ENCODE results near the gene MAGI1. TPM values are rescaled to one million over a fixed set of nuclear protein-coding genes. Genes with fewer than 3 reads are reported as not detected.

MAGI1 gene
- polyA plus RNA-seq, 1 of the 3 experiments (the other 2 are of a cell fraction) = 10.3 TPM

DNA sequence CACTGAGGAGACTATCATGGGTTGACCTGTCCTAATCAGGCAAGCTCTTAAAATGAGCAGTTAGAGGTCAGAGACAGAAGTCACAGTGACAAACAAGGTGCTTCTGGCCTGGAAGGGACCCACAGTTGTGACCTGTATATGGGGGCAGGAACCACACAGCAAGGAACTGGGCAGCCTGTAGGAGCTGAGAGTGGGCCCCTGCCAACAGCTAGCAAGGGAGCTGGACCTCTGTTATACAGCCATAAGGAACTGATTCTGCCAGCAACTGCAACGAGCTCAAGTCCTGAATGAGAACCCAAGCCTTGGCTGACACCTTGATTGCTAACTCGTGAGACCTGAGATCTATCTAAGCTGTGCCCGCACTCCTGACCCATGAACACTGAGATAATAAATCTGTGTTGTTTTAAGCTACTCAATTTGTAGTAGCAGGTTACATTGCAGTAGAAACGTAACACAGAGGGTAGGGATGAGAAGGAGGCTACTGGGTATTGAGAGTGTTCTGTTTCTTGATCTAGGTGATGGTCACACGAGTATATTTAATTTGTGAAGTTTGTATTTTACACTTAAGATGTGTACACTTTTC, 44.5 kb upstream of the MAGI1 start:
- no peak overlapping the region for H3K4me2 ChIP-seq
- ChIA-PET CTCF (no interaction called here), POLR2A (no interaction called here)
- H4K20me1 ChIP-seq (ENCODE audit: insufficient read depth) = no peaks in the 10 kb centered on the region
- no peaks in the 10 kb centered on the region for H3K9me3 ChIP-seq
- peaks cover 7% of the 10 kb centered on the region for H3F3A ChIP-seq (replicated peaks; ENCODE audit: insufficient read depth)
- H3K9me2 ChIP-seq = no peaks in the 10 kb centered on the region
- DNase-seq = no peak
- no peaks in the 10 kb centered on the region for H3K27me3 ChIP-seq (ENCODE audit: insufficient read depth)
- no peak overlapping the region for H3K9ac ChIP-seq
- no peak overlapping the region for H3K4me3 ChIP-seq (ENCODE audit: low read depth in 2 of 2, low read length in 1 of 2)
- no peak overlapping the region for H3K27ac ChIP-seq (ENCODE audit: low read depth in 2 of 2, low read length in 1 of 2)
- H3K36me3 ChIP-seq (replicated peaks in 1 of 2; ENCODE audit: control insufficient read depth in 1 of 2, insufficient read depth in 2 of 2, low read length in 1 of 2) = no peaks in the 10 kb centered on the region
- H3K4me1 ChIP-seq (ENCODE audit: control insufficient read depth in 1 of 2, insufficient read depth in 2 of 2, low read depth in 1 of 2, low read length in 1 of 2) = no peaks in the 10 kb centered on the region; a peak in 1 of 4 replicates
- no peaks in the 10 kb centered on the region for H3K79me2 ChIP-seq (ENCODE audit: insufficient read depth)
- H2AFZ ChIP-seq (ENCODE audit: low read depth) = no peak overlapping the region
- no peak for TF ChIP-seq SMC3 (IDR thresholded peaks at IDR 0.05; ENCODE audit: low read depth, low read length)
- no peak for TF ChIP-seq MEF2A (IDR thresholded peaks at IDR 0.05; ENCODE audit: borderline replicate concordance, low read depth)
- TF ChIP-seq RXRA (IDR thresholded peaks at IDR 0.05; ENCODE audit: borderline replicate concordance, low read depth) = no peak
- no peak for TF ChIP-seq GABPA (IDR thresholded peaks at IDR 0.05; ENCODE audit: low read depth)
- TF ChIP-seq YY1 (IDR thresholded peaks at IDR 0.05; ENCODE audit: low read depth) = no peak
- TF ChIP-seq, protein P1, sequence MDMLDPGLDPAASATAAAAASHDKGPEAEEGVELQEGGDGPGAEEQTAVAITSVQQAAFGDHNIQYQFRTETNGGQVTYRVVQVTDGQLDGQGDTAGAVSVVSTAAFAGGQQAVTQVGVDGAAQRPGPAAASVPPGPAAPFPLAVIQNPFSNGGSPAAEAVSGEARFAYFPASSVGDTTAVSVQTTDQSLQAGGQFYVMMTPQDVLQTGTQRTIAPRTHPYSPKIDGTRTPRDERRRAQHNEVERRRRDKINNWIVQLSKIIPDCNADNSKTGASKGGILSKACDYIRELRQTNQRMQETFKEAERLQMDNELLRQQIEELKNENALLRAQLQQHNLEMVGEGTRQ (IDR thresholded peaks at IDR 0.05; ENCODE audit: borderline replicate concordance, low read depth, low read length) = no peak
- no peak for TF ChIP-seq POLR2AphosphoS5 (IDR thresholded peaks at IDR 0.05; ENCODE audit: low read depth, low read length)
- TF ChIP-seq, protein P2, sequence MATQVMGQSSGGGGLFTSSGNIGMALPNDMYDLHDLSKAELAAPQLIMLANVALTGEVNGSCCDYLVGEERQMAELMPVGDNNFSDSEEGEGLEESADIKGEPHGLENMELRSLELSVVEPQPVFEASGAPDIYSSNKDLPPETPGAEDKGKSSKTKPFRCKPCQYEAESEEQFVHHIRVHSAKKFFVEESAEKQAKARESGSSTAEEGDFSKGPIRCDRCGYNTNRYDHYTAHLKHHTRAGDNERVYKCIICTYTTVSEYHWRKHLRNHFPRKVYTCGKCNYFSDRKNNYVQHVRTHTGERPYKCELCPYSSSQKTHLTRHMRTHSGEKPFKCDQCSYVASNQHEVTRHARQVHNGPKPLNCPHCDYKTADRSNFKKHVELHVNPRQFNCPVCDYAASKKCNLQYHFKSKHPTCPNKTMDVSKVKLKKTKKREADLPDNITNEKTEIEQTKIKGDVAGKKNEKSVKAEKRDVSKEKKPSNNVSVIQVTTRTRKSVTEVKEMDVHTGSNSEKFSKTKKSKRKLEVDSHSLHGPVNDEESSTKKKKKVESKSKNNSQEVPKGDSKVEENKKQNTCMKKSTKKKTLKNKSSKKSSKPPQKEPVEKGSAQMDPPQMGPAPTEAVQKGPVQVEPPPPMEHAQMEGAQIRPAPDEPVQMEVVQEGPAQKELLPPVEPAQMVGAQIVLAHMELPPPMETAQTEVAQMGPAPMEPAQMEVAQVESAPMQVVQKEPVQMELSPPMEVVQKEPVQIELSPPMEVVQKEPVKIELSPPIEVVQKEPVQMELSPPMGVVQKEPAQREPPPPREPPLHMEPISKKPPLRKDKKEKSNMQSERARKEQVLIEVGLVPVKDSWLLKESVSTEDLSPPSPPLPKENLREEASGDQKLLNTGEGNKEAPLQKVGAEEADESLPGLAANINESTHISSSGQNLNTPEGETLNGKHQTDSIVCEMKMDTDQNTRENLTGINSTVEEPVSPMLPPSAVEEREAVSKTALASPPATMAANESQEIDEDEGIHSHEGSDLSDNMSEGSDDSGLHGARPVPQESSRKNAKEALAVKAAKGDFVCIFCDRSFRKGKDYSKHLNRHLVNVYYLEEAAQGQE (IDR thresholded peaks at IDR 0.05; ENCODE audit: low read depth, low read length) = no peak
- TF ChIP-seq NFIC (IDR thresholded peaks at IDR 0.05; ENCODE audit: borderline replicate concordance) = no peak
- TF ChIP-seq SIN3A (IDR thresholded peaks at IDR 0.05; ENCODE audit: borderline replicate concordance, low read depth, low read length) = no peak
- no peak for TF ChIP-seq MXI1 (IDR thresholded peaks at IDR 0.05; ENCODE audit: low read depth, low read length)
- no peak for TF ChIP-seq CHD2 (IDR thresholded peaks at IDR 0.05; ENCODE audit: low read length, partially characterized antibody)
- no peak for TF ChIP-seq JUND (IDR thresholded peaks at IDR 0.05)
- TF ChIP-seq TEAD4 (IDR thresholded peaks at IDR 0.05; ENCODE audit: borderline replicate concordance, insufficient read depth) = no peak
- no peak for TF ChIP-seq FOXM1 (IDR thresholded peaks at IDR 0.05; ENCODE audit: low read depth)
- TF ChIP-seq, protein P3, sequence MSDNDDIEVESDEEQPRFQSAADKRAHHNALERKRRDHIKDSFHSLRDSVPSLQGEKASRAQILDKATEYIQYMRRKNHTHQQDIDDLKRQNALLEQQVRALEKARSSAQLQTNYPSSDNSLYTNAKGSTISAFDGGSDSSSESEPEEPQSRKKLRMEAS (IDR thresholded peaks at IDR 0.05; ENCODE audit: low read depth) = no peak
- TF ChIP-seq RAD21 (IDR thresholded peaks at IDR 0.05; ENCODE audit: low read length) = no peak
- TF ChIP-seq RCOR1 (IDR thresholded peaks at IDR 0.05; ENCODE audit: low read length) = no peak
- WGBS (ENCODE audit: low lambda C conversion rate) = 88% methylated on average over 5 of the region's 5 CpGs

Measured in SK-N-SH (cell line).